OCI-LY1 (cell line): ENCODE results near the gene IFIT3.

ENCODE experiments used
- H2AFZ ChIP-seq: fragments of 200-600 bp; sonication (generic), shearing (Covaris generic); 2 replicates; pipeline ENCODE4 v1.6.0; 2014; ENCODE audit warnings: antibody characterized with exemption, mild to moderate bottlenecking, low read length
- H3F3A ChIP-seq: fragments of 200-600 bp; sonication (generic), shearing (Covaris generic); 2 replicates; pipeline ENCODE4 v1.6.0; 2014; ENCODE audit warnings: mild to moderate bottlenecking, antibody characterized with exemption, low read length, moderate library complexity; ENCODE audit not compliant: insufficient read depth
- H3K27ac ChIP-seq: fragments of 200-600 bp; sonication (generic); 2 replicates; pipeline ENCODE4 v1.5.1; 2014; ENCODE audit warnings: low read length, mixed run types, mild to moderate bottlenecking, low read depth; ENCODE audit not compliant: poor library complexity, severe bottlenecking
- H3K27me3 ChIP-seq: fragments of 200-600 bp; sonication (generic); 2 replicates; pipeline ENCODE4 v1.6.0; 2014; ENCODE audit warnings: antibody characterized with exemption, mild to moderate bottlenecking, low read length, moderate library complexity; ENCODE audit not compliant: insufficient read depth
- H3K36me3 ChIP-seq: fragments of 200-600 bp; sonication (generic); 2 replicates; pipeline ENCODE4 v1.6.1; 2014; ENCODE audit warnings: mild to moderate bottlenecking, antibody characterized with exemption, low read length, moderate library complexity, mixed read lengths; ENCODE audit not compliant: insufficient read depth
- H3K4me1 ChIP-seq: fragments of 200-600 bp; sonication (generic); 2 replicates; pipeline ENCODE4 v1.5.1; 2014; ENCODE audit warnings: mild to moderate bottlenecking, low read length, moderate library complexity; ENCODE audit not compliant: insufficient read depth, severe bottlenecking
- H3K4me2 ChIP-seq: fragments of 200-600 bp; sonication (generic), shearing (Covaris generic); 2 replicates; pipeline ENCODE4 v1.6.1; 2014; ENCODE audit warnings: low read length
- H3K4me3 ChIP-seq: fragments of 200-600 bp; sonication (generic); 2 replicates; pipeline ENCODE4 v1.5.1; 2014; ENCODE audit warnings: low read length, low read depth, mild to moderate bottlenecking, mixed read lengths; ENCODE audit not compliant: poor library complexity, severe bottlenecking
- H3K79me2 ChIP-seq: fragments of 200-600 bp; shearing (Covaris generic); 2 replicates; pipeline ENCODE4 v1.6.1; 2016; ENCODE audit warnings: mixed run types, low read length, mixed read lengths; ENCODE audit not compliant: insufficient read depth
- H3K9ac ChIP-seq: fragments of 200-600 bp; sonication (generic), shearing (Covaris generic); 2 replicates; pipeline ENCODE4 v1.6.1; 2014; ENCODE audit warnings: mild to moderate bottlenecking, low read length, mixed read lengths
- H3K9me2 ChIP-seq: fragments of 200-600 bp; sonication (generic), shearing (Covaris generic); 2 replicates; pipeline ENCODE4 v1.6.1; 2014; ENCODE audit warnings: low read depth, mild to moderate bottlenecking, low read length, mixed read lengths
- H3K9me3 ChIP-seq: fragments of 200-600 bp; shearing (Covaris generic); 2 replicates; pipeline ENCODE4 v1.6.1; 2014; ENCODE audit warnings: low read length, mixed read lengths
- H4K20me1 ChIP-seq: fragments of 200-600 bp; sonication (generic), shearing (Covaris generic); 2 replicates; pipeline ENCODE4 v1.6.0; 2016; ENCODE audit warnings: mild to moderate bottlenecking, low read length; ENCODE audit not compliant: insufficient read depth
- CTCF ChIP-seq: fragments of 200-600 bp; sonication (generic), shearing (Covaris generic); IDR thresholded peaks from 2 replicates; pipeline ENCODE4 v1.5.1; 2017; ENCODE audit warnings: mild to moderate bottlenecking, antibody characterized with exemption, low read length, moderate library complexity, mixed read lengths
- EZH2 ChIP-seq: fragments of 200-600 bp; sonication (generic), shearing (Covaris generic); IDR thresholded peaks from 2 replicates; pipeline ENCODE4 v1.8.0; 2017; ENCODE audit warnings: borderline replicate concordance, mixed run types, mild to moderate bottlenecking, antibody characterized with exemption, low read length, moderate library complexity, mixed read lengths

Gene IFIT3

GRCh38 chr10:89382757-89383156 lies 55.0 kb downstream of the IFIT3 start:
- Histone ChIP-seq H3K4me3 (no peak overlapping the region), H3K79me2 (no peaks in the 10 kb centered on the region), H2AFZ (no peak overlapping the region), H3K9me2 (no peaks in the 10 kb centered on the region), H3K9me3 (no peaks in the 10 kb centered on the region), H4K20me1 (no peaks in the 10 kb centered on the region), H3K36me3 (no peaks in the 10 kb centered on the region), H3F3A (no peaks in the 10 kb centered on the region), H3K27ac (no peak overlapping the region), H3K27me3 (no peaks in the 10 kb centered on the region), H3K4me2 (no peak overlapping the region), H3K4me1 (no peaks in the 10 kb centered on the region), H3K9ac (no peak overlapping the region)
- TF ChIP-seq CTCF = no peak
- no peak for TF ChIP-seq EZH2

- H3K9me3 ChIP-seq = no peaks in the 10 kb centered on the region
- no peaks in the 10 kb centered on the region for H3F3A ChIP-seq
- no peaks in the 10 kb centered on the region for H3K4me1 ChIP-seq
Observed at GRCh38 chr10:89384474-89385340, 56.9 kb downstream of the IFIT3 start.

GRCh38 chr10:89388806-89389205 lies 61.0 kb downstream of the IFIT3 start:
- Histone ChIP-seq H3K79me2 (no peaks in the 10 kb centered on the region), H3F3A (no peaks in the 10 kb centered on the region), H3K36me3 (no peaks in the 10 kb centered on the region), H3K9ac (no peak overlapping the region), H3K27me3 (no peaks in the 10 kb centered on the region), H3K4me3 (no peak overlapping the region), H3K4me2 (no peak overlapping the region), H3K9me2 (no peaks in the 10 kb centered on the region), H3K27ac (no peak overlapping the region), H3K4me1 (no peaks in the 10 kb centered on the region), H2AFZ (no peak overlapping the region), H3K9me3 (no peaks in the 10 kb centered on the region), H4K20me1 (no peaks in the 10 kb centered on the region)
- TF ChIP-seq CTCF (no peak), EZH2 (no peak)

More at GRCh38 chr10:89384474-89385340, 56.9 kb downstream of the IFIT3 start:
- no peaks in the 10 kb centered on the region for H3K27me3 ChIP-seq
- H3K4me2 ChIP-seq = no peak overlapping the region
- no peak overlapping the region for H3K9ac ChIP-seq
- H3K4me3 ChIP-seq = no peak overlapping the region
- H3K79me2 ChIP-seq = no peaks in the 10 kb centered on the region
- H3K27ac ChIP-seq = no peak overlapping the region
- no peaks in the 10 kb centered on the region for H3K36me3 ChIP-seq
- TF ChIP-seq EZH2 (no peak), CTCF (no peak)
- no peaks in the 10 kb centered on the region for H4K20me1 ChIP-seq
- H2AFZ ChIP-seq = no peak overlapping the region
- no peaks in the 10 kb centered on the region for H3K9me2 ChIP-seq
